GM21619 (cell line): ENCODE data around the gene PIEZO1.

ENCODE experiments used
- ATAC-seq: cut with Tn5 transposase; IDR thresholded peaks from one replicate; pipeline ENCODE4 v1.9.1; 2021; ENCODE audit not compliant: unreplicated experiment

The PIEZO1 gene

GRCh38 chr16:88754912-88755744 lies 29.9 kb downstream of the PIEZO1 start:
- no peak for ATAC-seq

GRCh38 chr16:88754109-88754911 lies 30.7 kb downstream of the PIEZO1 start:
- ATAC-seq = no peak

- no peak for ATAC-seq
Measured at GRCh38 chr16:88753602-88754001, 31.4 kb downstream of the PIEZO1 start.

- no peak for ATAC-seq
Measured at GRCh38 chr16:88753191-88753590, 31.8 kb downstream of the PIEZO1 start.

GRCh38 chr16:88752386-88753002 lies 32.5 kb downstream of the PIEZO1 start:
- no peak for ATAC-seq

GRCh38 chr16:88750854-88751253 lies 34.2 kb downstream of the PIEZO1 start:
- no peak for ATAC-seq

GRCh38 chr16:88749358-88749757 lies 35.7 kb downstream of the PIEZO1 start:
- ATAC-seq = no peak

- no peak for ATAC-seq
Measured at GRCh38 chr16:88748364-88748763, 36.7 kb downstream of the PIEZO1 start.

- ATAC-seq = no peak
Measured at GRCh38 chr16:88747588-88748301, 37.3 kb downstream of the PIEZO1 start.

GRCh38 chr16:88746506-88746905 lies 38.5 kb downstream of the PIEZO1 start:
- ATAC-seq = no peak

GRCh38 chr16:88744577-88745521 lies 40.2 kb downstream of the PIEZO1 start:
- ATAC-seq = no peak

GRCh38 chr16:88743693-88744576 lies 41.1 kb downstream of the PIEZO1 start:
- no peak for ATAC-seq

- no peak for ATAC-seq
Measured at GRCh38 chr16:88742896-88743605, 42.0 kb downstream of the PIEZO1 start.

GRCh38 chr16:88741368-88741767 lies 43.7 kb downstream of the PIEZO1 start:
- ATAC-seq = no peak

- no peak for ATAC-seq
Measured at GRCh38 chr16:88740727-88741055, 44.3 kb downstream of the PIEZO1 start.

- ATAC-seq = no peak
Measured at GRCh38 chr16:88739977-88740726, 44.9 kb downstream of the PIEZO1 start.

- no peak for ATAC-seq
Measured at GRCh38 chr16:88739139-88739976, 45.7 kb downstream of the PIEZO1 start.
